HS-5 (cell line): ENCODE measurements around the gene AHDC1.
A peak's percentile ranks its signal among the peaks of the same experiment; 100 is the strongest.
"Not testable (repeated sequence)": the region's sequence is repeated elsewhere in the genome, so short reads cannot be mapped to it uniquely, and the experiment has no call there.

ENCODE experiments used
- DNase-seq: peaks from one replicate; pipeline ENCODE4 v3.0.0-alpha.2; 2012; ENCODE audit warnings: low read depth

Gene AHDC1

DNA sequence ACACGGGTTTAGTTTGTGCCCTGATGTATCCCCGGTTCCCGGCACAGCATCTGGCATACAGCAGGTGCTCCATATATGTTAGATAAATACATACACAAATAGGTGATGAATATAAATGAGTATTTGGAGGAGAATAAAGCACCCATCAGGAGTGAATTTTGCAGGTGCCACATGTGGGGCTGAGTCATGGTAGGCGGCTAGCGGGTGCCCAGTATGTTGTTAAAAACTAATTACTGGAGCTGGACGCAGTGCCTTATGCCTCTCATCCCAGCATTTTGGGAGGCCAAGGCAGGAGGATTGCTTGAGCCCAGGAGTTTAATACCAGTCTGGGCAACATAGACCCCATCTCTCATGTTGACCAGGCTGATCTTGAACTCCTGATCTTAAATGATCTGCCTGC, 97.2 kb downstream of the AHDC1 start:
- DNase-seq = no peak

DNA sequence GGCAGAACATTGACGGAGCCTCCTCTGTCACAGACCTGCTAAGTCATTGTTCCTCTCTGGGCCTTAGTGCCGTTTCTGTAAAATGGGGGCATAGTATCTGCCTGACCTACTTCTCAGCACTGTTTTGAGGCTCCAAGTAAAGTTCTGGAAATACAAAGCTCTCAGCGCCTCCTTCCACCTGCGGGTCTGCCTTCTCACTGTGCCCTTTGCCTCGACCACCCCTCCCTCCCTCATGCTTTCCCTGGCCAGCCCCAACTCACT, 98.6 kb downstream of the AHDC1 start:
- no peak for DNase-seq

DNA sequence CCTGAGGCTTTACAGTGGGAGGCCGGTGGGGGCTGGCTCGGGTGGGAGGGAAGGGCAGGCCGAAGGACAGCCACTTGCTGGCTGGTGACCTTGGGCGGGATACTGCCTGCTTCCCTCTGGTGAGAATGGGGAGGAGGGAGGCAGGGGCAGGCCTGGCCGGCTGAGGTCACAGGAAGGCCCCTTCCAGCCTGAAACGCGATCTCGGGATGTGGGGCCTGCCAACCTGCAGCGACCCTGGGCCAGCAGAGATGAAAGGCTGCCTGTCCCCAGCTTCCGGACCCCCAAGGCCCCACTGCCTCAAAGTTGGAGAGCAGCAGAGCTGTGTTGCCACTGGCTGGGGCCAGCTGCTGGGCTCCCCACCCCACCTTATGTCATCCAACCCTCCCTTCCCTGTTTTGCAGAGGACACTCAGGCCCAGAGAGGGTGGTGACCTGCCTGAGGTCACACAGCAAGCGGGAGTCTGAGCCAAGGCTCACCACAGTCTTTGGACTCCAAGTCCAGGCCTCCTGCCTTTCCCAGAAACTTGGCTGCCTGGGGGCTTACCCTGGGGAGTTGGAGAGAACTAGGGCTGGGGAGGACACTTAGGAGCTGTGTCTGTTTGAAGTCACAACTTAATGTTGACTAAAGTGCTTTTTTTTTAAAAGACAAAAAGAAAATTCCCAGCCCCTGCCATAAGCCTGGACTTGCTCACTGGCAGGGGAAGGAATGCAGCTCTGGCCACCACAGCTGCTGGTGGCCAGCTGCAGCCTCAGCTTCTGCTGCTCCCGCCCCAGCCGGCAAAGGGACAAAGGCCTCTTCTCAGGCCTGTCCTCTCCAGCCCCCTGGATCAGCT, 99.1 kb downstream of the AHDC1 start:
- DNase-seq = no peak

DNA sequence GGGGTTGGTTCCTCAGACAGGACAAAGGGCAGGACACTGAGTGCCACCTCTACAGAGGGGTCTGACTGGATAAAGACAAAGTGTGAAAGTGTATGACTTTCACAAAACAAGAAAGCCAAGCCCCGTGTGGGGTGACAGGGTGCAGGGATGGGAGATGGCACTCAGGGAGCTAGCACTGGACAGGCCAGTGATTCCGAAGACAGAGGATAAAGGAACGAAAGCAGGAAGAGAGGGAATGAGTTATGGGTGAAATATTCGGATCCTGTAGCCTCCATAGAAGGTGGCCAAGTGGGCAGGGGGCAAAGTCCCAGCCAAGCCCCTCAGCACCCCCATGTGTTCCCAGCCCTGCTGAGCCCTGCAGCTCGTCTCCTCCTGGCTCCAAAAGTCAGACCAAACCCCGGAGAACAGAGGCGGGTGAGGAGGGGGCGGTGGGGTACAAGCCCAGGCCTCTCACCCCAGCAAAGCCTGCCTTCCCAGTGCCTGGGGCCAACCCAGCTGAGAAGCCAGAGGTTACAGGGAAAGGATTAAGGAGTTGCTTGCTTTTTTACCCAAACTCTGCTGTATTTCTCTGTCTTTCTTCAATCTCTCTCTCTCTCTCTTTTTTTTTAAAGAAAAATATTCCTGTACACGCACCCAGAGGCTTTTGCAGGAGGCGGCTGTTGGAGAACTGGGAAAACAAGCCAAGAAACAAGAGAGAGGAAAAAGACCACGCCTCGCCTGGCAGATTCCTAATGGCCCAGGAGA, 99.9 kb downstream of the AHDC1 start:
- DNase-seq = no peak

DNA sequence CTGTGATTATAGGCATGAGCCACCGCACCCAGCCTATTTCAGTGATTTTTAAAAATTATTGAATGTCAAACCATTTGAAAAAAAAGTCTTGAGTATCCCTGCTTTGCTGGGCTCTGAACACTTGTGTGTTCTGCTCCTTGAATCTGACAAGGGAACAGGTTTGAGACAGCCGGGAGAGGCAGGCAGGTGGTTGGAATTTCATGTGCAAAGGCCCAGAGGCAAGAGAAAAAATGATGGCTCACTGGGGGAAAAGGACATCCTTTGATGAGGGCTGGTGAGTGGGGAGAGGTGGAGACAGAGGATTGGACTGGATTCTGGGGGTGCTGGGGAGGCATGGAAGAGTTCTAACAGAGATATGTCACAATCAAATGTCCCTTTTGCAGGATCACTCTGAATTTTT, 100.9 kb downstream of the AHDC1 start:
- DNase-seq = no peak

DNA sequence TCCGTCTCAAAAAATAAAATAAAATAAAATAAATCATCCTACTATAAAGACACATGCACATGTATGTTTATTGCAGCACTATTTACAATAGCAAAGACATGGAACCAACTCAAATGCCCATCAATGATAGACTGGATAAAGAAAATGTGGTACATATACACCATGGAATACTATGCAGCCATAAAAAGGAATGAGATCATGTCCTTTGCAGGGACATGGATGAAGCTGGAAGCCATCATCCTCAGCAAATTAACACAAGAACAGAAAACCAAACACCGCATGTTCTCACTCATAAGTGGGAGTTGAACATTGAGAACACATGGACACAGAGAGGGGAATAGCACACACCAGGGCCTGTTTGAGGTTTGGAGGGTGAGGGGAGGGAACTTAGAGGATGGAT, 102.8 kb downstream of the AHDC1 start:
- DNase-seq = not testable (repeated sequence)

DNA sequence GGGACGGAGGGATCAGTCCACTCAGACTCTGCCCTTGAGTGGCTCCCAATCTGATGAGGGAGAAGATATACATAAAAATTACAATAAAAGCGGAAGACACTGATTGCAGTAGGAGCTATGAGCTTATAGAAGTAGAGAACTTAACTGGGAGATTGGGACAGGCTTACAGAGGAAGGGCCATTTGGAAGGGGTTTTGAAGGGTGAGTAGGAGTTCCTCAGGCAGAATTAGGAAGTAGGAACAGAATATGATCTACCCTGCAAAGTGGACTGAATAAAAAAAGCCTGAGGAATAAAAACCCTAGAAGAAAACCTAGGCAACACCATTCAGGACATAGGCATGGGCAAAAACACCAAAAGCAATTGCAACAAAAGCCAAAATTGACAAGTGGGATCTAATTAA, 104.8 kb downstream of the AHDC1 start:
- DNase-seq = no peak

DNA sequence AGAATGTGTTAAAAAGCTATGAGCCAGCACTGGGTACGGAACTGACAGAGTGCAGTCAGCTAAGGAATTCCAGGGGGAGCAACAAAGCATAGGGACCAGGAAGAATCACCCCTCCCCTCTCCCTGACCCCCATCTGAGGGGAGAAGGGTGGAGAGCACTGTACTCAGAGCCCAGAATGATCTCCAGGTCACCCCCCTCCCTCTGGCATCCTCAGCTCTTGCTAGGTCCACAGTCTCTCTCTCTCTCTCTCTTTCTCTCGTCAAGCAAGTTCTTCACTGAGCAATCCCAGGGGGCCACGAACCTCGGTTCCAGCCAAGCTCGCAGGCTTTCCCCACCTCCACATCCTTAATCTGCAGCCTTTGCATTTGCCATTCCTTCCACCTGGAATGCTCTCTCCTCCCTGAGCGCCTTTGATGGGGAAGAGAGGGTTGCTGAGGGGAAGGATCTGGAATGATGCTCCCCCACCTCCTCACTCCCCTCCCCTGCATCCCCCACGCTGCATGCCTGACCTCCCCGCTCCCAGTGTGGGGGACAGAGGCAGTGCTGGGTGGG, 107.3 kb downstream of the AHDC1 start:
- no peak for DNase-seq

DNA sequence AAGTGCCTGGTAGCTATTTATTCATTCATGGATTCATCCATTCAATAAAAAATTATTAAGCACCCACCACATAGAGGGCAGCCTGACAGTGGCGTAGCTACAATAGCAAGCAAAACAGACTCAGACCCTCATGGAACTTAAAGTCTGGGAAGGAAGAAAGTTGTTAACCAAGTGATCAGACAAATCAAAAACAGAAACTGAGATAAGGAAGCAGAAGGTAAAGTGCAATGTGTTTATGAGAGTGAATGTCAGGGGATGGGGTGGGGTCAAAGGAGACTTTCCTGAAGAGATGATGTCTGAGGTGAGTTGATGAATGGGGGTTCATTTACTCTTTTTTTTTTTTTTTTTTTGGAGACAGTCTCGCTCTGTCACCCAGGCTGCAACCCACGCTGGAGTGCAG, 111.1 kb downstream of the AHDC1 start:
- DNase-seq = no peak

DNA sequence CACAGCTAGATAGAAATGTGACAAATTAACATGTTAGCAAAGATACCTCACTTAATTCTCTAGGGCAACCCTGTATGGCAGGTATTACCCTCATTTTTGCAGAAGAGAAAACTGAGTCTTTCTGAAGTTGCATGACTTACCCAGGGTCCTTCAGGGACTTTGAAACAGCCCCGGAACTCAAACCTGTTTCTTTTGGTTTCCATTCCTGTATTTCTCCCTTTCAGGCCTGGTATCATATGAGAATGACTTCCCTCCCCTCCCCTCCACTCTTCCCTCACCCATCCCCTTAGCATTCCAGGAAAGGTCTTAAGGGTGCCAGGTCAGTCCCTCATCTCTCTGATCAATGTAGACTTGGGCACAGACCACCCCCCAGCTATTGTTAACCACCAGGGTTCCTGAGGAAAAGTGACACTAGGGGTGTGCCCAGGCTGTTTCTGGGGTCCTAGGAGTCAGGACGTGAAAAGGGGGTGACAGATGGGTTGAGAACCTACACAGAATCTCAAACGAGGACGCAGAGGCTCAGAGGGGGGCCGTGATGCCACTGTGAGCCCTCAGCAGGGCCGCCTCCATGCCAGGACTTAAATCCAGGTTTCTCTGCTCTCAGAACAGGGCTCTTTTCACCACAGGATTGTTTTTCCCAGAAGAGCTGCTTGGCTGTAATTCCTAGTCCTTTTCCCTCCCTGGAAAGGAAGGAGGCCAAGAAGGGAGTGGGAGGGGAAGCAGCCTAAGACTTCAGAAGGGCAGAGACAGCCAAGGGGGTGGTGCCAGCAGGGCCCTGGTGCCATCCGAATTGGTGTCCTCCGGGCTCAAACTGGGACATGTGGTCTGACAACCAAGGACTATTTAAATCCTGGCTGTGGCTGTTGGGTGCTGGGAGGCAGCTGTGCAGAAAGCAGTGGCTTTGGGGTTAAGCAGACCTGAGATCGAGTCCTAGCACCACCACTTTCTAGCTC, 111.9 kb downstream of the AHDC1 start:
- no peak for DNase-seq

DNA sequence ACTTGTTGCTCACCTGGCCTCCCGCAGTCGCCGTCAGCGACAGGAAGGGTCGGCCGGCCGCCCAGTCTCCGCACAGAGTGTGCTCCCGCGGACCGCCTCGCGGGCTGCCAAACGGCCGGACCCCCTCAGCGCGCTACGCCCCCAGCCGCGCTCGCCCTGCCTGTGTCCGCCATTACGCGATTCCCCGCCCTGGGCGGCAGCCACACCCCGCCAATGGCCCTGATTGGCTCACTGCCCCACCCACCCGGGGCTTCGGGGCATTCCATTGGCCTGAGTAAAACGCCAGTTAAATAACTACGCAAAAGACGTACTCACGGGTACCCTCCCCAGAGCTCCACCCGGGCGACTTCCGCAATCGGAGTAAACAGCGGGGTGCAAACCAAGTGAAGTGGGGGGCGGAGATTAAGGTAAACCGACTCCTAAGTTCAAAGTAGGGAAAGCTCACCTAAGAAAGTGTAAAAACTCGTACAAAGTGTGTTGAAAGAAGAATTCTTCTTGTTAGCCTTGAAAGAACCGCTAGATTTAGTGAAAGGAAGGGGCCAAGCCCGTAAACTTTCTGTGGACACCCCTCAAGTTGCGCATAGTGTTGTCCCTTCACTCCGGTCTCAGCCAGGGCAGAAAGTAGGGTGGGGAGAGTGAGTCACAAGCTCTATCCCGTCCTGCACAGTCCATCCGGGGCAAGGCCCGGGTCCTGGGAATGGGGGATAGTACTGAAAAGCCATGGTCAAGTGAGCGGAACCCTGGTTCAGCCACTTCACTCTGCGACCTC, 113.8 kb downstream of the AHDC1 start, which contains the start of gene WASF2:
Gene WASF2, minus strand, starts transcription at position 195 of the 769 bp plus-strand sequence. CDS start 61,277 bp downstream, outside the sequence.
- peak; percentile 97 for DNase-seq

DNA sequence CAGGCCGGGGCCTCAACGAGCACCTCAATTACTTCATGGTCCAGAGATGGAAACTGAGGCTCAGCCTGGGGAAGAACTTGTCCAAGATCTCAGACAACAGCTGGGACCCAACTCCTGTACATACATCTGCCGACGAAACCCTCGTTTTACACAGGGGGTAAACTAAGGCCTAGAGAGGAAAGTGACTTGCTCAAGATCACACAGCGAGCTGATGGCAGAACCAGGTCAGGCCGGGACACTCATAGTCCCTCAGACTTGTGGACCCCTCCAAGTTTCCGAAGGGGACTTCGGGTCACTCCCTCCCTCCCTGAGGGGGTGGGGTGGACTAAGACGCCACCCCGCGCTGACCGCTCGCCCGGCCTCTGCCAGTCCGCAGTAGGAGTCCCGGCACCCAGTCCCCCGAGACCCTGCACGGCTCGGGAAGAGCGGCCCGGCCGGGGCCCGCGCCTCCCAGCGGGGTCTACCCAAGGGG, 114.4 kb downstream of the AHDC1 start:
- no peak for DNase-seq

DNA sequence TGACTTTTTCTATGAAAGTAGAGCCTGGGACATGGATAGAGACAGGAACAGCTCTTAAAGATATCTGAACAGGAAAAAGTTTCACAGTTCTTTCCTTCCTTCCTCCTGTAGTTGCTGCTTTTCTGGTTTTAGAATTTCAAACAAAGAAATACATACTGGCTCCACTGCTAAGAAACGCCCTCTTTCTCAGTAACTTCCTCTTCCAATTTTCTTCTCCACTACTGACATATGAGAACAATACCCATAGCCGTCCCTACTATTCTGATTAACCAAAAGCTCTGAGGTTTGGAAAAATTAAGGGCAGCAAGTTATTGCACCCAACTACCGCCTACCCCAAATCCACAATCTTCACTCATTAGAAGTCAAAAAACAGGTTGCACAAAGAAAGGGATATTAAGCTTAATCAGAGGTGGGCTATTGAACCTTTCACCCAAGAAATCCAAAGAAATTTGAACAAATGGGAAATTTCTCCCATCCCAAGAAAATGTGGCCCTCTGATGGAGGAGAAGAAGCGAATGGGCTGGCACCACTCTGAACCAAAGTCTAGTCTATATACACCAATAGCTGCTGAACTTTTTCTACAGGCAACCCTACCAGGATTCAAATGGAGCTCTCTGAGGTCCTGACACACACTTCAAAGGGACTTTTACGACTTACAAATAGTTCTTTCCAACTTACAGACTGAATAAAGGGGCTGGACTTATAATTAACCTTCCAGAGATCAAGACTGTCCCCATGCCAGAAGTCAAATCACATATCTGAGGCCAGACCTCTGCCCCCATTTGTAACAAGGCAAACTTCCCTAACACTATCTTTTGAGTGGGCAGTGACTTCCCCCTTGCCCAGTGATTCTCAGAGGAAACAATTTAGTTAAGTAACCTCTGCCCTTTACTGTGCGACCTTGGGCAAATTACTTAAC, 115.7 kb downstream of the AHDC1 start:
- DNase-seq = no peak

DNA sequence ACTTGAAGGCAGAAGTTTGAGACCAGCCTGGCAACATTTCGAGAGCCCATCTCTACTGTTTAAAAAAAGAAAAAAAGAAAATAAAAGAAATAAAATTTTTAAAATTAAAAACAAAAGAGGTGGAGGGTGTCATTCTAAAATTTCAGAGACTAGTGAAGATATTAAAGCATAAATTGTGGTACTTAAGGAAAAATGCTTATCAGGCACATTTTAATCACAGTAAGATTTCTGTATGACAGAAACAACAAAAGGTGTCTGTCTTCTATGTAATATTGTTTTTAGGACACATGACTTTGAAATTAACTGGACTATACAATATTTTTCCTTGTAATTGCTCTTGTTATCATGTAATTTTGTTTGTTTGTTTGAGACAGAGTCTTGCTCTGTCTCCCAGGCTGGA, 118.6 kb downstream of the AHDC1 start:
- no peak for DNase-seq
